Heart right ventricle (tissue), 16 donors: Measurements from ENCODE around the gene DAZL. TPM values are rescaled to one million over a fixed set of nuclear protein-coding genes. Genes with fewer than 3 reads are reported as not detected.
A peak's percentile ranks its signal among the peaks of the same experiment; 100 is the strongest.

ENCODE experiments used
- ATAC-seq, 8 donors: fragments of 200-7000 bp; cut with Tn5 transposase; one replicate each; pipeline ENCODE4 v1.9.1; 2020; ENCODE audit warnings: mild to moderate bottlenecking in 8 of 8, moderate library complexity in 8 of 8, moderate number of reproducible peaks in 1 of 8
- DNase-seq, 2 donors: peaks; one replicate each; pipeline ENCODE4 v3.0.0-alpha.2; 2020
- H3K27ac ChIP-seq, 10 donors: fragments of 200-600 bp; sonication (generic) in 2 of 10; one replicate each; pipeline versions ENCODE4 v1.5.0 to v1.8.0; 2020 to 2022; ENCODE audit warnings: mild to moderate bottlenecking in 3 of 10
- H3K27me3 ChIP-seq, 7 donors: fragments of 200-600 bp; one replicate each; pipeline ENCODE4 v1.8.0; 2021 to 2022; ENCODE audit warnings: mild to moderate bottlenecking in 2 of 7
- H3K36me3 ChIP-seq, 9 donors: fragments of 200-600 bp; sonication (generic) in 1 of 9; one replicate each; pipeline versions ENCODE4 v1.5.0 to v1.8.0; 2020 to 2022; ENCODE audit warnings: mild to moderate bottlenecking in 2 of 9
- H3K4me1 ChIP-seq, 9 donors: fragments of 200-600 bp; sonication (generic) in 1 of 9; one replicate each; pipeline versions ENCODE4 v1.5.0 to v1.8.0; 2020 to 2022; ENCODE audit warnings: mild to moderate bottlenecking in 4 of 9
- H3K4me3 ChIP-seq, 10 donors: fragments of 200-600 bp; sonication (generic) in 2 of 10; one replicate each; pipeline versions ENCODE4 v1.5.0 to v1.8.0; 2020 to 2022; ENCODE audit warnings: mild to moderate bottlenecking in 7 of 10, moderate library complexity in 2 of 10
- H3K9me3 ChIP-seq, 11 donors: fragments of 200-600 bp in 10 of 11; sonication (generic) in 2 of 11; one replicate each; pipeline versions ENCODE4 v1.5.0 to v1.8.0; 2013 to 2022; ENCODE audit warnings: mild to moderate bottlenecking in 2 of 11, control low read depth in 1 of 11, moderate library complexity in 1 of 11
- WGBS, 2 donors: extraction: QIAGEN DNeasy Blood & Tissue Kit; methylation state at CpG; one replicate each; pipeline ENCODE4 v1.1.7; 2013; ENCODE audit warnings: inconsistent platforms in 1 of 2; 5-methylcytosine and 5-hydroxymethylcytosine counted together
- intact Hi-C, 10 donors: fragments of 100-400 bp; cut with DNase I; formaldehyde crosslinking; loops; one replicate each; pipeline versions ENCODE4 v1.11.1 to v1.14.2; 2022
- polyA plus RNA-seq, 2 donors: library from polyadenylated mRNA; stranded (reverse); fragments of 200-250 nt; gene quantifications; one replicate each; pipeline ENCODE4 v1.2.3, GENCODE V29; 2013
- total RNA-seq, 10 donors: library from RNA; stranded (reverse); fragmentation: NEBNext Ultra II Directional in 3 of 10; extraction: Animal tissue kit (Norgen Biotek cat#: 25700) in 3 of 10; gene quantifications; one replicate each; pipeline versions ENCODE4 v1.2.1 to v1.2.4, GENCODE V29; 2021 to 2023
- TF ChIP-seq, protein P1 (sequence below), 9 donors: fragments of 200-600 bp; sonication (generic) in 2 of 9; IDR thresholded peaks; one replicate each; pipeline versions ENCODE4 v1.5.0 to v1.8.0; 2021 to 2022; ENCODE audit warnings: antibody characterized with exemption in 9 of 9, mild to moderate bottlenecking in 5 of 9, moderate library complexity in 1 of 9
- donor health status: Arrhythmogenic right ventricular cardiomyopathy.
- donor health status: ischemic (EF 13 %, LVEDD 7.1; RV severe dilation, severe dysfunction).
- donor health status: healthy with polysubstance abuse.
- donor health status: DM: no; HTN: yes; CAD: no.
- donor health status: DM: no; HTN: no; CAD: no.
- donor health status: ischemic (EF 25% LVEDD 6.9; RV normal size, moderate dysfunction).
- donor health status: ischemic (EF 25% LVEDD 5.7; RV mildly dilated, moderate dysfunction).
- donor health status: healthy.
- donor health status: DM: yes; HTN: yes; CAD: no.
- donor health status: Ischemic cardiomyopathy.
- donor health status: ischemic (EF 35%, LVEDD 5.7; RV mildly dilated, moderate dysfunction).
- donor health status: nonischemic (EF 11% LVEDD 7.7; RV severe dilation, severe dysfunction).
- donor health status: DM: yes; HTN: yes; CAD: no.
- donor health status: PGD.
- donor health status: ischemic (EF 29% LVEDD 5.4; RV normal size, mild dysfunction).
- donor health status: nonischemic (EF 23%, LVEDD 6.1; RV moderate dilation, normal function).

The DAZL gene
- total and polyA plus RNA-seq, 12 donors: not detected

DNA sequence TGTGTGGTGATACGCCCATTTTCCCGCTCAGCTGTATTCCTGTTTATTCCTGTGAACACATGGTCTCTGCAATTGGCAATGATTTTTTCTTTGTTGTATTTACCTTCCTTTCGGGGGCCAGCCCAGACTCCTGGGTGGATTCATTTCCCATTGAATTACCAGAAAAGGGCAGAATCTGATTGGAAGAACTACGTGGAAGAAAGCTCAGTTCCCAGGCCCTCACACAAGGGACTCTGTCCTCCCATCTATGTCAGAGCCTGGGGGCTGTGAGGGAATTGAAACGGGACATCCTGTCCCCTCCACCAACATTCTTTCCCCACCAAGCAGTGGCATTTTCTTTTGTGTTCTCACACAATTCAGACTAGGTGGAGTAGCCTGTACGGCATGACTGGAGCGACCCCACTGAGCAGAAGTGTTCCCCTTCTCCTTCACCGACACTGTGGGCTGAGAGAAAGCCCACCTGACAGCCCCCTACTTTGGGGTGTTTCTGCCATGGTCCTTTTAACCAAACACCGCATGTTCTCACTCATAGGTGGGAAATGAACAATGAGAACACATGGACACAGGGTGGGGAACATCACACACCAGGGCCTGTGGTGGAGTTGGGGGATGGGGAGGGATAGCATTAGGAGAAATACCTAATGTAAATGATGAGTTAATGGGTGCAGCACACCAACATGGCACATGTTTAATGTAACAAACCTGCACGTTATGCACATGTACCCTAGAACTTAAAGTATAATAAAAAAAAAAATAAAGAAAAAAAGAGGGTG is 59.6 kb downstream of the DAZL start:
- WGBS, 2 donors: 65 to 69% methylated on average over 10 of the region's 10 CpGs
- Histone ChIP-seq H3K27me3 (no peaks in the 10 kb centered on the region), H3K4me1 (peaks cover 4 to 65% (median 27%) of the 10 kb centered on the region in 9 donors), H3K27ac (peak overlapping the region; percentile 72 to 92 (median 80)), H3K9me3 (peaks cover 0 to 4% (median 0%) of the 10 kb centered on the region in 11 donors), H3K4me3 (no peak overlapping the region), H3K36me3 (no peaks in the 10 kb centered on the region)
- TF ChIP-seq, protein P1, sequence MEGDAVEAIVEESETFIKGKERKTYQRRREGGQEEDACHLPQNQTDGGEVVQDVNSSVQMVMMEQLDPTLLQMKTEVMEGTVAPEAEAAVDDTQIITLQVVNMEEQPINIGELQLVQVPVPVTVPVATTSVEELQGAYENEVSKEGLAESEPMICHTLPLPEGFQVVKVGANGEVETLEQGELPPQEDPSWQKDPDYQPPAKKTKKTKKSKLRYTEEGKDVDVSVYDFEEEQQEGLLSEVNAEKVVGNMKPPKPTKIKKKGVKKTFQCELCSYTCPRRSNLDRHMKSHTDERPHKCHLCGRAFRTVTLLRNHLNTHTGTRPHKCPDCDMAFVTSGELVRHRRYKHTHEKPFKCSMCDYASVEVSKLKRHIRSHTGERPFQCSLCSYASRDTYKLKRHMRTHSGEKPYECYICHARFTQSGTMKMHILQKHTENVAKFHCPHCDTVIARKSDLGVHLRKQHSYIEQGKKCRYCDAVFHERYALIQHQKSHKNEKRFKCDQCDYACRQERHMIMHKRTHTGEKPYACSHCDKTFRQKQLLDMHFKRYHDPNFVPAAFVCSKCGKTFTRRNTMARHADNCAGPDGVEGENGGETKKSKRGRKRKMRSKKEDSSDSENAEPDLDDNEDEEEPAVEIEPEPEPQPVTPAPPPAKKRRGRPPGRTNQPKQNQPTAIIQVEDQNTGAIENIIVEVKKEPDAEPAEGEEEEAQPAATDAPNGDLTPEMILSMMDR (IDR thresholded peaks at IDR 0.05): no peak
- intact Hi-C loops: loop anchor here in 3 of 10 donors (2.0 to 10.0 kb wide), 4 partner anchors 33 to 491 kb away; partner anchors contain the start of genes OXNAD1 (in 1 of the 3) and RFTN1 (in 1 of the 3)
- ATAC-seq: peak; percentile 70 to 90 (median 81)
- peak in 1 of 2 donors; percentile 55 for DNase-seq

DNA sequence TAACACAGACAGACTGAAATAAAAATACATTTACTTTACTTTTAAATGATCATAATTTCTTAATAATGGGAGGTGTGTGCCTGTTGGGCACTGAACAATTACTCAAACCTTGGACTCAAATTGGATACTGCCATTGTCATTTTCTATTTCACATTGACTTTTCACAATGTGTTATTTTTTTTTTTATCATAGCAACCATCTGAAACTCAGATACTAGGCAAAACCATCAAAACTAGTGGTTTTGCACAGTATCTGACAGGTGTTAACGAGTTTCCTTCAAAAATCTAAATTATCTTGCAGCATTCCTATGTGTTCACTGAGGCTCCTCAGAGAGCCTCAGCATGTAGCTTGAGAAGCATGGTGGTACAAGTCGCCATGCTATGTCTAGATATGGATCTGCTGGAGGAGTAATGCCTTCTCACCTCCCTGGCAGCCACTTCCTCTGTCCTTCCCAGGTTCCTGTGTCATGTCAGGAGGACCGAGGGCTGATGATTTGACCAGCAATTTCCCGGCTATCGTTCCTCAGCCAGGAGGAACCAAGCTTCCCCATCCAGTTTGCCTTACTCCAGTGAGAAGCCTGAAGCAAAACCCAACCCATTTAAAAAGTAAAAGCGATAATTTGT is 61.9 kb downstream of the DAZL start:
- Histone ChIP-seq H3K36me3 (no peaks in the 10 kb centered on the region), H3K27ac (peak overlapping the region in 8 of 10 donors; percentile 57 to 92 (median 81)), H3K9me3 (peaks cover 0 to 4% (median 0%) of the 10 kb centered on the region in 11 donors), H3K4me3 (no peak overlapping the region), H3K4me1 (peaks cover 4 to 65% (median 27%) of the 10 kb centered on the region in 9 donors), H3K27me3 (no peaks in the 10 kb centered on the region)
- TF ChIP-seq, protein P1 (IDR thresholded peaks at IDR 0.05): no peak
- ATAC-seq (no peak), DNase-seq (no peak)
- WGBS, 2 donors: 65 to 69% methylated on average over 6 of the region's 6 CpGs
- intact Hi-C loops: loop anchor here in 2 of 10 donors (5.0 to 10.0 kb wide), 2 partner anchors 256 to 489 kb away; no protein-coding TSS in a partner anchor

GRCh38 chr3:16538507-16538906 is 66.7 kb downstream of the DAZL start:
- ATAC-seq (no peak), DNase-seq (no peak)
- TF ChIP-seq, protein P1 (IDR thresholded peaks at IDR 0.05): no peak
- no peaks in the 10 kb centered on the region for H3K9me3 ChIP-seq
- peaks cover 0 to 28% (median 8%) of the 10 kb centered on the region in 9 donors for H3K4me1 ChIP-seq
- no peak overlapping the region for H3K4me3 ChIP-seq
- no peaks in the 10 kb centered on the region for H3K27me3 ChIP-seq
- 72 to 73% methylated on average over 4 of the region's 4 CpGs for WGBS, 2 donors
- H3K27ac ChIP-seq: no peak overlapping the region
- intact Hi-C loops: no loop called here
- H3K36me3 ChIP-seq: no peaks in the 10 kb centered on the region

GRCh38 chr3:16536996-16537395 is 68.2 kb downstream of the DAZL start:
- no peaks in the 10 kb centered on the region for H3K27me3 ChIP-seq
- H3K9me3 ChIP-seq: no peaks in the 10 kb centered on the region
- intact Hi-C loops: no loop called here
- 75 to 77% methylated on average over 3 of the region's 3 CpGs for WGBS, 2 donors
- DNase-seq (no peak), ATAC-seq (no peak)
- peaks cover 0 to 14% (median 4%) of the 10 kb centered on the region in 9 donors for H3K4me1 ChIP-seq
- H3K27ac ChIP-seq: no peak overlapping the region
- H3K4me3 ChIP-seq: no peak overlapping the region
- TF ChIP-seq, protein P1 (IDR thresholded peaks at IDR 0.05): no peak
- no peaks in the 10 kb centered on the region for H3K36me3 ChIP-seq

Other genes starting within 250 kb of the DAZL start
- 10 to 100 TPM; 17.4 to 32.2 (median 24.0) TPM for gene RFTN1, start 91.7 kb downstream of the DAZL start, total RNA-seq
- 10 to 100 TPM; 20.5 to 25.9 TPM for gene RFTN1, start 91.7 kb downstream of the DAZL start, polyA plus RNA-seq